Stimulated activated CD8-positive, alpha-beta memory T cell treated with anti-CD3 and anti-CD28 coated beads, Interleukin-12 subunit alpha, Interleukin-12 subunit beta, amount 100 ng/mL, for 4 hours (primary cell): Measurements from ENCODE around the gene TMPRSS15.
"Not testable (repeated sequence)": the region's sequence is repeated elsewhere in the genome, so short reads cannot be mapped to it uniquely, and the experiment has no call there.

Experiments used
- DNase-seq: peaks from one replicate; pipeline ENCODE4 v3.0.0-alpha.2; 2020; ENCODE audit warnings: low read depth

Gene TMPRSS15

GRCh38 chr21:18403735-18404450, at the start of gene TMPRSS15:
Gene TMPRSS15, minus strand, starts transcription at chr21:18403785. Its CDS starts 163 bp downstream, at chr21:18403622.
- DNase-seq, result no peak

DNA sequence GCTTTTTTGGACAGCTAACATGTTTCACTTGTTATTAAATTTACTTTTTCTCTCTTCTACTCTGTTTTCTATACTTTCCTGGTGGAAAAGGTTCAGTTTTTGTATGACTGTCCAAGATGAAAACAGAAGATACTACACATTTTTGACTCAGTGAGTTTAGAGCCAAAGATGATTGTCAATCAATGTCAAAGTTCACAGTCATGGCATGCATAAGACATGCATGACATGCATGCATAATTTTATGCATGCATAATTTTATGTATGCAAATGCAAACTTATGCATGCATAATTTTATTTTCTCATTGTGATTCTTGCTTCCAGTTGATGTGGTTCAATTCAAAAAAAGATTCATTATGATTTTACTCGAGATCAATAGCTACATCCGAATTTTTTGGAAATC, 48.1 kb upstream of the TMPRSS15 start:
- DNase-seq, result no peak

DNA sequence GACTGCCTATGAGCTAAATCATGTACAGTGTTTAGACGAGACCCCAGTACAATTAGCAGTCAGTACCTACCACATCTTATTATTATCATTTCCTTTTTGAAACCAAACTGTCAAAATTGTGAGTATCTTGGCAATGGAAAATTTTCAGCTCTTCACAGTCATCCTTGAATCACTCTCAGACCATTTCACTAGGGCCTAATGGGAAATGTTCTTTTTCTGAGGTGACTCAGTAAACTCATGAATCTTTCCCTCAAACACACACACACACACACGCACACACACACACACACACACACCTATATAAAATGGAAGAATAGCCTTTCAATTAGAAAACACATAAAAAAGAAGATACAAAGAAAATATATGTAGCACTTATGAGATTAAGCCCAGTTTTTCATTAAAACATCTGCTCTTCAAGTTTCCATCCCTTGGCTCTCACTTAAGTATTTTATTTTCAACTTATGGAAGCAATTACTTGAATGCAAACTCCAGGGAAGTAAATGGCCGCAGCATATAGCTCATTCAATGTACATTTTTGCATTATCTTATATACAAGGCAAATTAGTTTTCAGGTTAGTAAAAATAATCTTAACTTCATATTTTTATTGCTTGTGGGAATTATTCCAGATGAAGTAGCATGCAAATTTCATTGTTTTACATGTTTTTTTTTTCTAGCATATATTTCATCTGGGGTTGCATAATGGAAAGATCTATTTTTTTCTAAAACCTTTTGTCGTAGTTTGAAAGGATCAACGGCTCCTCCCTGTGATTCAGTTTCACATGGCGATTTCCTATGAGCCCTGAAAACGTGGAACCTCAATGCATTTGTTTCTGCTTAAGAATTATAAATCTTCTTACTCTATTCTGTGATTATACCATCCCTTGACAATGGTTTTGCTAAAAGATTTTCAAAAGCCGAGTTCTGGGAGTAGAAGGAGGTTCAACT, 46.3 kb upstream of the TMPRSS15 start:
- DNase-seq, result no peak

DNA sequence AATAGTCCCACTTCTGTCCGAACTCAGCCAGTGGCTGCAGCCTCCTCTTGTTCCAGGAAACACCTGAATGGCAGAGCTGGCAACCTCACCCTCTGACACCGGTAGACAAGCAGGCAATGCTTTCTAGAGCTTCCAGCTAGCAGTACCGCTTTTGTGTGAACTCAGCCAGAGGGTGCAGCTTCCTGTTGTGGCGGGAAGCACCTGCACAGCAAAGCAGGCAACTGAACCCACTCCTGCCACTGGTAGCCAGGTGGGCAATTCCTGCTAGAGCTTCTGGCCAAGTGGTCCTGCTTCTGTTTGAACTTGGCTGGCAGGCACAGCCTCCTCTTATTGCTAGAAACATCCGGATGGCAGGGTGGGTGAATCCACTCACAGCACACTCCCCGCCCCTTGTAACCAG, 40.1 kb upstream of the TMPRSS15 start:
- no peak for DNase-seq

DNA sequence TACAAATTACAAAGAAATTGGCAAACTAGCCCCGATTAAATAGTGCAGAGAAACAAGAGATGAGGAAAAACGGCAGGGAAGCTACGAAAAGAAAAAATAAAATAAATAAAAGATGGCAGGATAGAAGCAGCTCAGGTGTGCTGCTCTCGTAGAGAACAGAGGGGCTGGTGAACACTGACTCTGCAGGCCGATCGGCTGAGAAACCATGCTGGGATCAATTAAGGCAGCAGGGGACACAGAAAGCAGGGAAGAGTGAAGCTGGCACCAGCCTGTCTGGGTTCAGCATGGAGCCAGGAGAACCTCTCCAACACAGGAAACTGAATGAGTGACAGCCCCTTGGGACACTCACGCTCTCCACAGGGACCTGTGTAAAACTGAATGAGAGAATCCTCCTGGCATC, 39.5 kb upstream of the TMPRSS15 start:
- DNase-seq, result no peak

DNA sequence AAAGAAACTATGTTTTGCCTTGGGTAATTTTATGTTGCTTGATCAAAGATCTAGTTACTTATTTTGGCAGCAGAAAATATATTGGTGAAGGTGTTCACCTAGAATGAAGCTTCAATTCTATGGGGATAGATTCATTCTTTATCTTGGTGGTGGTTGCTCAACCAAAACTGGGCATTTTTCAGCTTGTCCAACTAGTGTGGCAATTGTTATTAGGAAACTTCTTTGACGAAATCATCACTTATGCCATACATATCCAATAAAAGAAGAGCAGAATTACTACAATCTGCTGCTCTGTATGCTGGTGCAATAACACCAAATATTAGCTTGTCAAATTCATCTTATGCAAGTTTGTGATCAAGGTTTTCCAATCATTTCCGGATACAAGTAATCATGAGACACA, 26.8 kb upstream of the TMPRSS15 start:
- DNase-seq, result no peak

DNA sequence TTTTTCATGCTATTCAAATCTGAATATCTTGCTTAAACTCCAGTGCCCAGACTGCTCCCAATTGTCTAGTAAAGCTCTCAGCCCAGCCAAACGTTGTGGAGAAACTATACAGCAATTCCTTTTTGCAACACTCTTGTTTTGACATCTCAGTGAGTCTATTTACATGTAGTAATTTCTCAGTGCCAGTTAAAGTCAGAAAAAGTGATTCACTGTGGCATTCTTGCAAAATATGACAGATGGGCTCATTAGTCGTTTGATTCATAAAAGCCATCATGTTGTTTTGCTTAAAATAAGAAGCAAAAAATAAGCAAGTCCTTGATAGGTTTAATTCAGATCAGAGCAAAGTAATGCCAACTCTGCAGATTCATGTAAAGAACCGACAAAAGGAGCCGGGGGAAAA, 20.7 kb upstream of the TMPRSS15 start:
- DNase-seq, result no peak

DNA sequence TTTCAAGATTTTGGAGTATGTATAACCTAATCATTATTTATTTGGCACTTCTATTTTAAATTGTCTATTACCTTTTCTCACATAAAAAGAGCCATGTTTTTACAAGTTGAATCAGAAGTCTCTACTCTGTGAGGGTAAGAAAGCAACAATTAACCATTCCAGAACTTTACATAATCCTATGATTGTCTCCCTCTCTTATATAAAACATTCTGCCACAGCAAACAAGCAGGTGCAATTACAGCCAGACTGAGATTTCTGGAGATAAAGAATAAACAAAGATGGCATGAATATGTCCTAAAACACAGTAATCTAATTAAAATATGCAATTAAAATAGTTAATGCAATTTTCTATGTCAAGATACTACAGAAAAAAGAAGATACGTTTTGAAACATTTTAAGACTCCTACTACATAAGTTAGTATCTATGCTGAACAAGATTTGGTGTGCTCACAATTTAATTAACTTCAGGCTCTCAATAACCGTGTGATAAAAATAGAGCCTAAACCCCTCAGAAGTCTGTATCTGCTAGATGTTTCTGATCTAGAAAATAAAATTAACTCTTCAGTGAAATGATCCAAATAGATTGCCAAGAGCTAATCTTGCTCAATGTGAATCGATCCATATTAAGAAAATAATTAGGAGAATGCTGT, 13.7 kb upstream of the TMPRSS15 start:
- DNase-seq, result no peak

- DNase-seq, result no peak
Measured at GRCh38 chr21:18411565-18411964, 8.0 kb upstream of the TMPRSS15 start.

DNA sequence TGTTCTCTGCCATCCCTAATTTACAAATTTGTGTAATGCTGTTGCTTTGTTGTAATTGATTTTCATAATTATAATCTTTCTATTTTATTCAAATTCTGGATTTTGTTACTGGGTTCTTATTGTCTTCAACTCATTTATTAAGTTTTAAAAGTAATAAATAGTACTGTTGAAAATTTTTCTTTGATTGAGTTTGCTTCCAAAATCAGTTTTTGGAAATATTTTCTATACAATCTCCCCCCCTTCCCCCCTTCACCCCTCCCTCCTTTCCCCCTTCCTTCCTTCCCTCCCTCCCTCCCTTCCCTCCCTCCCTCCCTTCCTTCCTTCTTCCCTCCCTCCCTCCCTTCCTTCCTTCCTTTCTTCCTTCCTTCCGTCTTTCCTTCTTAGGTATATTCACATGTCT, 6.0 kb upstream of the TMPRSS15 start:
- DNase-seq, result no peak

DNA sequence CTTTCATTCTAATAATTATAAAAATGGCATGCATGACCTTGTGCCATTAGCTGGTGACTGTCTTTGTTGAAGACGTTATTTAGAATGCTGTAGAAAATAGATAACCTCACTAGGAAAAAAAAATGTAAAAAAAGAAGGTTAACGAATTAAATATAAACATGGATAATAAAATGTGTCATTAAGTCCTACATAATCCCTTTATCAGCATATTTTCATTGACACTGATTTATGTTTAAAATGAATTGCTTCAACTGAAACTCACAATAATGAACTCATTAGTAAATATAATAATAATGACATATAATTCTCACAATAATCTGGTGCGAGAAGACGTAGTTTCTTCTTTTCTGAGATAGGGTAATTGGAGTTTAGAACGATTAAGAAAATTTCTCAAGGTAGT, 4.7 kb downstream of the TMPRSS15 start:
- no peak for DNase-seq

GRCh38 chr21:18387994-18388393, 15.6 kb downstream of the TMPRSS15 start:
- DNase-seq, result no peak

- DNase-seq, result no peak
Measured at GRCh38 chr21:18384771-18385170, 18.8 kb downstream of the TMPRSS15 start.

DNA sequence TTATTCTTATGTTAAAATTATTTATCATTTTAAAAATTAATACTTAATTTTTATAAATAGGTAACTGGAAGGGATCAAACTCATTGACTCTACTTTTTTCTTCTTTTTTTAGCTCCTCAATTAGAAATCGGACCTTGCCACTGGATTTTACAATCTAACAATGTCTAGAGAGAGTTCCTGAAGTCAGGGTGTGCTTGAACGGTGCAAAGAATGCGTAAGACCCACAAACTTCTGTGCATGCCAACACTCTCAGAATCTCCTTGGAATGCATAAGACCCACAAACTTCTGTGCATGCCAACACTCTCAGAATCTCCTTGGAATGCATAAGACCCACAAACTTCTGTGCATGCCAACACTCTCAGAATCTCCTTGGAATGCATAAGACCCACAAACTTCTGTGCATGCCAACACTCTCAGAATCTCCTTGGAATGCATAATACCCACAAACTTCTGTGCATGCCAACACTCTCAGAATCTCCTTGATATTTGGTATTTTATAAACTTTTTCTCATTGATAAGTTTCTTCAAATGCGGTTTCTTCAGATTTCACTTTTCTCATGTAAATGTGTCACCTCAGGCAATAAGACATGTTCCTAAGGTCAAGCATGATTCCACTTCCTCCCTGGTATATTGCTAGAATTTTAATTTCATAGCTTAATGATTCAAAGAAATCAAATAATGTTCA, 20.5 kb downstream of the TMPRSS15 start:
- not testable (repeated sequence) for DNase-seq

DNA sequence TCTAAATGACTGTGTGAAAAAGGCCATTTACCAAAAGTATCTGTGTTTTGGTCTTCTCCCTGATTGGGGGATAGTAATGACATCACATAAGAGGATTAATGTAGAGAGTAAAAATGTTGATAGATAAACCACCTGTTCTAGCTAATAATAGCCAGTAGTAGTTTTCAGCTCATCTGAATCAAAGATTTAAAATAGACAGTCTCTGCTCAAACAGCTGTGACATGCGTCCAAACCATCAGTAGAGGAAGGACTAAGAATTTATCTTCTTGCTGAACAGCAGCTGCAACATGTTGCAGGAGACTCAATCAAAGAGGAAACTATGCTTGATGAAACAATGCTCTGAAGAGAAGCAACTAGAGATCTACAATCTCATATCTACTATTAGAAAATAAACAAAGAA, 21.4 kb downstream of the TMPRSS15 start:
- DNase-seq, result no peak

GRCh38 chr21:18373606-18374005, 30.0 kb downstream of the TMPRSS15 start:
- DNase-seq, result no peak

DNA sequence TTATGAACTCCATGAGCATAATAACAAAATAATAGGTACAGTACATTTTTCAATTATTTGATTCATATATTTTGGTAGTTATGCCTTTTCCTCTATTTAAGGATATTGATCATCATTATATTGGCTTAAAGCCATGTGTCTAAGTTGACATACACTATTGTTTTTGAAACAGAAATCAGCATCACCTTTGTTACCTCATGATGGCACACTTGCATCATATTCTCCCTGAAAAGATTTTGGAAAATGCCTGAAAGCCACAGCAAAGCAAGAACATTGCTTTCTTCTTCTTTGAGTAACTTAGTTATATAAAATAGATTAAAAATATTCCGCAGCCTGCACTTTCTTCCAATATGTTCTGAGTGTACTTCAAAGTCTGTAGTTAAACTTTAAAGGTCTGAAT, 33.3 kb downstream of the TMPRSS15 start:
- no peak for DNase-seq

DNA sequence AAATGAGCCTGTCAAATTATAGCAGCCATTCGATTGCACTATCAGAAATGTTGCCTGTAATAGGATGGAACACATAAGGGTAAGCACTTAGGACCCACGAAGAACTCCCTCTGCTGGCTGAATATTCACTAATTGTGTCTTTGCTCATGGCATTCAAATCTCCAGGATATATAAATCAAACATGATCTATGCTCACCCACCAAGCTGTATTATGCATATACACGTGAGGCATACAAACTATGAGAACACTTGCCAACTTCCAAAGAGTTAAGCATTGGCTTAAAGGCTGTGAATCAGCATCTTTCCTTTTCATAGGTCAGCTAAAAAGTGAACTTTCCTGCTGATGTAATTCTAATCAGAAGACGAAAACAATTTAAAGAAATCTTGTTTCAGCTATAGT, 34.5 kb downstream of the TMPRSS15 start:
- no peak for DNase-seq

DNA sequence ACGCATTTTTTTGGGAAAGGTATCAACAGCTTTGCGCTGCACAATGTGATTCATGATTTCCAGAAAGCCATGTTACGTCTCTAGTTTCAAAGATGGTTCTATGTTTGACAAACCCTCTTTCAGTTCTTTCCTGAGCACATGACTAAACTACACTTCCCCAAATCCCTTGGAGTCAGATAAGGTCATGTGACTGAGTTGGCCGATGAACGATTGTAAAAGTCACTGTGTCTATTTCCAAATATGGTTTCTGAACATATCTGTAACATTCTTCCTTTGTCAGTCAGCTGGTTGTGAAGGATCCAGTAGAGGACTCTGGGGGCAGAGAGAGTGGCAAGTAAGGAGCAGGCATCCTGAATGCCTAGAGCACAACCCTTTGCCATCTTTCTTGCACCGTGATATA, 35.4 kb downstream of the TMPRSS15 start:
- DNase-seq, result no peak

GRCh38 chr21:18356801-18357200, 46.8 kb downstream of the TMPRSS15 start:
- no peak for DNase-seq

DNA sequence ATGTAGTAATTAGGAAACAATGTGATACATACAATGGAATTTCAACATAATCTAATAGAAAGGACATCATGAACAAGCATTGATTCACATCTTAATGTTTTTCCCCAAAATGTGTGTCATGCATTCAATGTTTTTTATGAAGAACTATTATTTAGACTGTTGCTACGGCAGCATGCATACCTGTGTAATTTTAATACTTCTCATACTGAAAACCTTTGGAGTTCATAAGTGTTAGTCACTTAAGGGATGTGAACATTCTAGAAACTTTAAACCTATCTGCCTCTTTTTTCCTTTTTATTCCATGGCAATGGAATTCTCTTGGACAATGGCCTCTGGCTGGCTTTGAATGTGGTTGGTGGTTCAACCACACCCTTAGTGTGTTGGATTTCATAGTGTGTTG, 48.6 kb downstream of the TMPRSS15 start:
- DNase-seq, result no peak

GRCh38 chr21:18350216-18350615, 53.4 kb downstream of the TMPRSS15 start:
- no peak for DNase-seq
